IMR-90 (cell line): ENCODE measurements around the gene KNCN. TPM values are rescaled to one million over a fixed set of nuclear protein-coding genes. Genes with fewer than 3 reads are reported as not detected.

Source experiments
- ATAC-seq: fragments of 200-7000 bp; cut with Tn5 transposase; 2 replicates; pipeline ENCODE4 v1.9.1; 2020; ENCODE audit warnings: low read depth, mild to moderate bottlenecking, moderate library complexity
- BruUV-seq: library from RNA; stranded (reverse); fragments of 400-500 nt; replicated peaks from 2 replicates; lab custom pipeline; 2021; lab: Mats Ljungman, UMichigan
- CTCF ChIA-PET: fragments of 300-600 bp; formaldehyde crosslinking; extraction: SDS; loops from one replicate; lab custom pipeline; 2021; ENCODE audit warnings: antibody characterized with exemption; lab: Yijun Ruan, JAX
- POLR2A ChIA-PET: fragments of 300-600 bp; sonication (Branson Sonifier 250); formaldehyde crosslinking; loops from one replicate; lab custom pipeline; 2022; ENCODE audit warnings: antibody characterized with exemption; ENCODE audit not compliant: unreplicated experiment; lab: Charles Lee
- DNase-seq: peaks from one replicate; pipeline ENCODE4 v3.0.0; 2013
- H2AFZ ChIP-seq: replicated peaks from 2 replicates; pipeline ENCODE3; 2013; ENCODE audit warnings: low read length, mild to moderate bottlenecking; ENCODE audit not compliant: poor library complexity
- H2AK5ac ChIP-seq: 2 replicates; pipeline ENCODE4 v1.6.1; 2013; ENCODE audit warnings: low read depth, low read length, inconsistent platforms
- H2AK9ac ChIP-seq: replicated peaks from 2 replicates; pipeline ENCODE3; 2013; ENCODE audit warnings: mild to moderate bottlenecking, low read depth, low read length, moderate library complexity; ENCODE audit not compliant: poor library complexity
- H2BK120ac ChIP-seq: 2 replicates; pipeline ENCODE4 v1.6.1; 2013; ENCODE audit warnings: low read depth, low read length, inconsistent platforms
- H2BK15ac ChIP-seq: 3 replicates; pipeline ENCODE4 v1.6.1; 2013; ENCODE audit warnings: low read depth, low read length, inconsistent platforms
- H2BK20ac ChIP-seq: 2 replicates; pipeline ENCODE4 v1.6.1; 2013; ENCODE audit warnings: low read depth, mild to moderate bottlenecking, inconsistent platforms, low read length, moderate library complexity
- H2BK5ac ChIP-seq: 2 replicates; pipeline ENCODE4 v1.6.1; 2013; ENCODE audit warnings: mild to moderate bottlenecking, low read depth, low read length, inconsistent platforms; ENCODE audit not compliant: poor library complexity, severe bottlenecking
- H3K14ac ChIP-seq: replicated peaks from 2 replicates; pipeline ENCODE4 v1.6.1; 2013; ENCODE audit warnings: low read depth, low read length, inconsistent platforms
- H3K18ac ChIP-seq: 2 replicates; pipeline ENCODE4 v1.6.1; 2013; ENCODE audit warnings: low read depth, low read length, control low read depth
- H3K23ac ChIP-seq: 2 replicates; pipeline ENCODE4 v1.6.1; 2013; ENCODE audit warnings: low read depth, low read length, inconsistent platforms
- H3K27ac ChIP-seq: 2 replicates; pipeline ENCODE4 v1.5.1; 2013; ENCODE audit warnings: mild to moderate bottlenecking, control low read depth, low read length; ENCODE audit not compliant: insufficient read depth
- H3K27me3 ChIP-seq: 2 replicates; pipeline ENCODE4 v1.6.1; 2013; ENCODE audit warnings: low read length; ENCODE audit not compliant: control insufficient read depth, insufficient read depth
- H3K36me3 ChIP-seq: 2 replicates; pipeline ENCODE4 v1.6.1; 2013; ENCODE audit warnings: low read length, mixed read lengths; ENCODE audit not compliant: control insufficient read depth, insufficient read depth
- H3K4ac ChIP-seq: 2 replicates; pipeline ENCODE4 v1.6.1; 2013; ENCODE audit warnings: low read depth, low read length, inconsistent platforms
- H3K4me1 ChIP-seq: 2 replicates; pipeline ENCODE4 v1.6.1; 2013; ENCODE audit warnings: low read length, mixed read lengths; ENCODE audit not compliant: control insufficient read depth, insufficient read depth
- H3K4me2 ChIP-seq: 2 replicates; pipeline ENCODE4 v1.6.1; 2013; ENCODE audit warnings: low read depth, mild to moderate bottlenecking, control low read depth, low read length, moderate library complexity
- H3K4me3 ChIP-seq: 2 replicates; pipeline ENCODE4 v1.5.1; 2013; ENCODE audit warnings: low read depth, mild to moderate bottlenecking, control low read depth, low read length, moderate library complexity; ENCODE audit not compliant: insufficient read depth
- H3K56ac ChIP-seq: 2 replicates; pipeline ENCODE4 v1.6.1; 2013; ENCODE audit warnings: low read length, inconsistent platforms; ENCODE audit not compliant: insufficient read depth; ENCODE audit errors: extremely low read depth
- H3K79me1 ChIP-seq, 2 experiments: 2 replicates each; pipeline ENCODE4 v1.6.1; 2013; ENCODE audit warnings: low read length in 2 of 2, inconsistent platforms in 1 of 2, low read depth in 1 of 2
- H3K9ac ChIP-seq: 2 replicates; pipeline ENCODE4 v1.6.1; 2013; ENCODE audit warnings: low read depth, low read length, control low read depth
- H3K9me1 ChIP-seq: 2 replicates; pipeline ENCODE4 v1.6.1; 2013; ENCODE audit warnings: low read length, inconsistent platforms; ENCODE audit not compliant: insufficient read depth
- H3K9me3 ChIP-seq: 2 replicates; pipeline ENCODE4 v1.6.1; 2013; ENCODE audit warnings: low read length; ENCODE audit not compliant: control insufficient read depth, insufficient read depth
- H4K20me1 ChIP-seq: 2 replicates; pipeline ENCODE4 v1.6.1; 2013; ENCODE audit warnings: low read length, inconsistent platforms; ENCODE audit not compliant: insufficient read depth
- H4K5ac ChIP-seq: 2 replicates; pipeline ENCODE4 v1.6.1; 2013; ENCODE audit warnings: mild to moderate bottlenecking, low read depth, low read length, control low read depth
- H4K8ac ChIP-seq, 2 experiments: 2 replicates each; pipeline ENCODE4 v1.6.1; 2013; ENCODE audit warnings: low read depth in 2 of 2, low read length in 2 of 2, control low read depth in 1 of 2, inconsistent platforms in 1 of 2
- H4K91ac ChIP-seq: 2 replicates; pipeline ENCODE4 v1.6.1; 2013; ENCODE audit warnings: low read depth, low read length, inconsistent platforms; ENCODE audit not compliant: insufficient read depth
- BHLHE40 ChIP-seq: fragments of 150-350 bp; IDR thresholded peaks from 2 replicates; pipeline ENCODE4 v1.6.1; 2016; ENCODE audit warnings: mild to moderate bottlenecking, low read depth, low read length
- CTCF ChIP-seq: conservative IDR thresholded peaks from 2 replicates; pipeline ENCODE4 v1.5.1; 2012; ENCODE audit warnings: mild to moderate bottlenecking, low read depth, low read length, improper control_type of control experiment
- ELK1 ChIP-seq: fragments of 150-350 bp; IDR thresholded peaks from 2 replicates; pipeline ENCODE4 v1.6.1; 2016; ENCODE audit warnings: low read depth, mild to moderate bottlenecking, low read length, moderate library complexity, borderline replicate concordance
- FOS ChIP-seq: fragments of 150-350 bp; IDR thresholded peaks from 2 replicates; pipeline ENCODE4 v1.6.1; 2016; ENCODE audit warnings: low read depth, low read length
- MAFK ChIP-seq: IDR thresholded peaks from 2 replicates; pipeline ENCODE4 v1.6.1; 2012; ENCODE audit warnings: low read depth, low read length, improper control_type of control experiment
- MAZ ChIP-seq: IDR thresholded peaks from 2 replicates; pipeline ENCODE4 v1.6.1; 2012; ENCODE audit warnings: low read depth, mild to moderate bottlenecking, low read length, improper control_type of control experiment, moderate library complexity, borderline replicate concordance
- MXI1 ChIP-seq: IDR thresholded peaks from 2 replicates; pipeline ENCODE4 v1.6.1; 2012; ENCODE audit warnings: low read depth, mild to moderate bottlenecking, low read length, moderate library complexity, borderline replicate concordance
- NFE2L2 ChIP-seq: fragments of 150-350 bp; IDR thresholded peaks from 2 replicates; pipeline ENCODE4 v1.6.1; 2016; ENCODE audit warnings: low read depth, mild to moderate bottlenecking, low read length
- RAD21 ChIP-seq: IDR thresholded peaks from 2 replicates; pipeline ENCODE4 v1.6.1; 2012; ENCODE audit warnings: low read length, improper control_type of control experiment
- RCOR1 ChIP-seq: IDR thresholded peaks from 2 replicates; pipeline ENCODE4 v1.6.1; 2012; ENCODE audit warnings: mild to moderate bottlenecking, low read length, improper control_type of control experiment; ENCODE audit not compliant: insufficient replicate concordance
- USF2 ChIP-seq: fragments of 150-350 bp; IDR thresholded peaks from 2 replicates; pipeline ENCODE4 v1.6.1; 2017; ENCODE audit warnings: mild to moderate bottlenecking, antibody characterized with exemption, low read length, low read depth
- whole genome bisulfite sequencing, 2 experiments: methylation state at CpG; one replicate each; pipeline versions ENCODE4 v1.1.5 to v1.1.7; 2013; ENCODE audit warnings: missing lambda C conversion rate in 2 of 2; ENCODE audit not compliant: insufficient read length in 1 of 2; ENCODE audit errors: extremely low coverage in 2 of 2; 5-methylcytosine and 5-hydroxymethylcytosine counted together
- dilution Hi-C: fragments of 300-500 bp; cut with HindIII; formaldehyde crosslinking; loops from one replicate; pipeline ENCODE4 v1.14.3; 2018; ENCODE audit warnings: low sequenced_read_pairs; ENCODE audit not compliant: unreplicated experiment
- in situ Hi-C: fragments of 300-500 bp; cut with MboI; formaldehyde crosslinking; loops from 3 replicates; pipeline ENCODE4 v1.14.3; 2019; ENCODE audit warnings: low sequenced_read_pairs, inconsistent platforms, mixed read lengths
- intact Hi-C: fragments of 100-400 bp; cut with micrococcal nuclease; formaldehyde crosslinking; loops from 2 replicates; pipeline ENCODE4 v1.10.0; 2022
- polyA plus RNA-seq, 3 experiments: library from polyadenylated mRNA; depleted of rRNA; stranded (reverse); fragments of >200 nt; gene quantifications; 2 replicates each; pipeline ENCODE4 v1.2.3, GENCODE V29; 2012; ENCODE audit warnings: low replicate concordance in 1 of 3
- total RNA-seq: library from RNA; depleted of rRNA; stranded (reverse); fragments of >200 nt; gene quantifications from 2 replicates; pipeline ENCODE4 v1.2.3, GENCODE V29; 2012

The KNCN gene
- total and polyA plus RNA-seq, 2 of the 4 experiments (the other 2 are of a cell fraction), result not detected

GRCh38 chr1:46599059-46599970, 47.9 kb upstream of the KNCN start:
- ChIA-PET CTCF (interaction anchor here (1.3 kb wide), 1 partner anchor 10 kb away, joined by 3 read pairs; no protein-coding TSS in a partner anchor), POLR2A (no interaction called here)
- Histone ChIP-seq H2AK5ac (no peak overlapping the region), H4K5ac (no peak overlapping the region), H3K4me2 (no peak overlapping the region; the same call in 1 of the 2 replicates), H2BK120ac (no peak overlapping the region), H3K4ac (no peak overlapping the region), H3K27me3 (no peaks in the 10 kb centered on the region), H3K56ac (no peak overlapping the region), H3K9me3 (no peaks in the 10 kb centered on the region), H2BK20ac (0 out of 2 replicates have a peak overlapping the region, but pooled peaks have one; percentile 11), H3K18ac (no peak overlapping the region), H3K4me1 (peaks cover 10% of the 10 kb centered on the region), H3K36me3 (peaks cover 1% of the 10 kb centered on the region; the same call in 1 of the 2 replicates), H2AK9ac (no peak overlapping the region), H3K9ac (no peak overlapping the region; the same call in 1 of the 2 replicates), H4K91ac (no peak overlapping the region), H3K79me1 (peaks cover 37 to 79% of the 10 kb centered on the region in 2 experiments), H2AFZ (no peak overlapping the region), H3K27ac (no peak overlapping the region), H3K23ac (no peak overlapping the region), H3K14ac (0 out of 2 replicates have a peak overlapping the region, but pooled peaks have one; percentile 7), H2BK5ac (no peak overlapping the region), H2BK15ac (no peak overlapping the region), H3K4me3 (no peak overlapping the region), H4K20me1 (peaks cover 20% of the 10 kb centered on the region; the same call in 1 of the 2 replicates), H4K8ac (no peak overlapping the region), H3K9me1 (peaks cover 32% of the 10 kb centered on the region)
- no TSS peak for BruUV-seq
- WGBS, 2 experiments, result 100% methylated on average over 1 of the region's 9 CpGs; no CpG with 5 or more reads in 1 of the 2 experiments
- intact Hi-C loops (no loop called here), in situ Hi-C loops (no loop called here), dilution Hi-C loops (no loop called here)
- ATAC-seq, result no peak
- no peak for DNase-seq
- TF ChIP-seq MAZ, result no peak
- no peak for TF ChIP-seq RAD21
- no peak for TF ChIP-seq RCOR1
- TF ChIP-seq FOS, result no peak
- no peak for TF ChIP-seq CTCF
- TF ChIP-seq ELK1, result no peak
- TF ChIP-seq NFE2L2, result no peak
- no peak for TF ChIP-seq USF2
- TF ChIP-seq MXI1, result no peak
- no peak for TF ChIP-seq MAFK
- TF ChIP-seq BHLHE40, result no peak
